HUES64 (cell line): ENCODE results near the gene TGM2.

Experiments used
- H3K27ac ChIP-seq: 2 replicates; pipeline ENCODE4 v1.7.0; 2013; ENCODE audit warnings: low read depth, low read length, inconsistent platforms
- H3K27me3 ChIP-seq: 2 replicates; pipeline ENCODE4 v1.6.1; 2013; ENCODE audit warnings: mild to moderate bottlenecking, low read length; ENCODE audit not compliant: insufficient read depth
- H3K36me3 ChIP-seq: 2 replicates; pipeline ENCODE4 v1.6.1; 2013; ENCODE audit warnings: mild to moderate bottlenecking, low read length; ENCODE audit not compliant: insufficient read depth
- H3K4me1 ChIP-seq: 2 replicates; pipeline ENCODE4 v1.6.1; 2013; ENCODE audit warnings: mild to moderate bottlenecking, low read length, moderate library complexity; ENCODE audit not compliant: insufficient read depth
- H3K4me3 ChIP-seq: 2 replicates; pipeline ENCODE4 v1.5.1; 2013; ENCODE audit warnings: mild to moderate bottlenecking, low read length, moderate library complexity
- H3K9ac ChIP-seq: 2 replicates; pipeline ENCODE4 v1.6.1; 2013; ENCODE audit warnings: mild to moderate bottlenecking, low read depth, low read length
- H3K9me3 ChIP-seq: 2 replicates; pipeline ENCODE4 v1.6.1; 2013; ENCODE audit warnings: low read depth, low read length; ENCODE audit not compliant: insufficient read depth
- WGBS: fragments of 150-250, 120-280 bp; methylation state at CpG from one replicate; pipeline ENCODE4 v1.1.7; 2013; ENCODE audit warnings: missing lambda C conversion rate; 5-methylcytosine and 5-hydroxymethylcytosine counted together

TGM2 gene

GRCh38 chr20:38167328-38167850, 2.3 kb upstream of the TGM2 start:
- H3K27ac ChIP-seq, result no peak overlapping the region
- no peaks in the 10 kb centered on the region for H3K36me3 ChIP-seq
- no peak overlapping the region for H3K9ac ChIP-seq
- WGBS, result 90% methylated on average over 8 of the region's 8 CpGs
- H3K9me3 ChIP-seq, result no peaks in the 10 kb centered on the region
- no peaks in the 10 kb centered on the region for H3K4me1 ChIP-seq
- H3K4me3 ChIP-seq, result no peak overlapping the region
- 0 out of 2 replicates have a peak, but pooled peaks cover 6% of the 10 kb centered on the region for H3K27me3 ChIP-seq

GRCh38 chr20:38166703-38167233, 1.7 kb upstream of the TGM2 start:
- no peak overlapping the region for H3K4me3 ChIP-seq
- no peak overlapping the region for H3K27ac ChIP-seq
- 87% methylated on average over 11 of the region's 11 CpGs for WGBS
- H3K27me3 ChIP-seq, result 0 out of 2 replicates have a peak, but pooled peaks cover 6% of the 10 kb centered on the region
- no peaks in the 10 kb centered on the region for H3K9me3 ChIP-seq
- H3K9ac ChIP-seq, result no peak overlapping the region
- H3K36me3 ChIP-seq, result no peaks in the 10 kb centered on the region
- no peaks in the 10 kb centered on the region for H3K4me1 ChIP-seq

GRCh38 chr20:38165966-38166702, 1.1 kb upstream of the TGM2 start:
- Histone ChIP-seq H3K4me3 (no peak overlapping the region), H3K9me3 (no peaks in the 10 kb centered on the region), H3K36me3 (no peaks in the 10 kb centered on the region), H3K27ac (no peak overlapping the region), H3K9ac (no peak overlapping the region), H3K27me3 (0 out of 2 replicates have a peak, but pooled peaks cover 6% of the 10 kb centered on the region), H3K4me1 (no peaks in the 10 kb centered on the region)
- WGBS, result 93% methylated on average over 11 of the region's 11 CpGs

- WGBS, result 72% methylated on average over 14 of the region's 14 CpGs
- Histone ChIP-seq H3K4me3 (peak overlapping the region; percentile 43), H3K27me3 (0 out of 2 replicates have a peak, but pooled peaks cover 6% of the 10 kb centered on the region), H3K9ac (0 out of 2 replicates have a peak overlapping the region, but pooled peaks have one; percentile 14), H3K27ac (no peak overlapping the region), H3K36me3 (no peaks in the 10 kb centered on the region), H3K4me1 (no peaks in the 10 kb centered on the region), H3K9me3 (no peaks in the 10 kb centered on the region)
Measured at GRCh38 chr20:38164624-38165088, 414 bp downstream of the TGM2 start.

GRCh38 chr20:38164069-38164468, 1.0 kb downstream of the TGM2 start:
- Histone ChIP-seq H3K27me3 (0 out of 2 replicates have a peak, but pooled peaks cover 6% of the 10 kb centered on the region), H3K27ac (no peak overlapping the region), H3K9ac (no peak overlapping the region), H3K4me3 (no peak overlapping the region), H3K36me3 (no peaks in the 10 kb centered on the region), H3K9me3 (no peaks in the 10 kb centered on the region), H3K4me1 (no peaks in the 10 kb centered on the region)
- 92% methylated on average over 5 of the region's 5 CpGs for WGBS

GRCh38 chr20:38162878-38163875, 1.9 kb downstream of the TGM2 start:
- Histone ChIP-seq H3K4me3 (no peak overlapping the region), H3K9ac (no peak overlapping the region), H3K27me3 (0 out of 2 replicates have a peak, but pooled peaks cover 6% of the 10 kb centered on the region), H3K9me3 (no peaks in the 10 kb centered on the region), H3K4me1 (no peaks in the 10 kb centered on the region), H3K36me3 (no peaks in the 10 kb centered on the region), H3K27ac (no peak overlapping the region)
- 75% methylated on average over 15 of the region's 15 CpGs for WGBS

GRCh38 chr20:38162149-38162548, 2.9 kb downstream of the TGM2 start:
- H3K36me3 ChIP-seq, result no peaks in the 10 kb centered on the region
- 100% methylated on average over 2 of the region's 2 CpGs for WGBS

GRCh38 chr20:38161412-38161774, 3.7 kb downstream of the TGM2 start:
- Histone ChIP-seq H3K27me3 (0 out of 2 replicates have a peak, but pooled peaks cover 6% of the 10 kb centered on the region), H3K4me1 (no peaks in the 10 kb centered on the region), H3K27ac (no peak overlapping the region)

More at GRCh38 chr20:38162149-38162548, 2.9 kb downstream of the TGM2 start:
- no peak overlapping the region for H3K27ac ChIP-seq
- H3K4me3 ChIP-seq, result no peak overlapping the region
- H3K27me3 ChIP-seq, result 0 out of 2 replicates have a peak, but pooled peaks cover 6% of the 10 kb centered on the region
- no peak overlapping the region for H3K9ac ChIP-seq
- H3K4me1 ChIP-seq, result no peaks in the 10 kb centered on the region
- H3K9me3 ChIP-seq, result no peaks in the 10 kb centered on the region

GRCh38 chr20:38159957-38160756, 4.9 kb downstream of the TGM2 start:
- no peaks in the 10 kb centered on the region for H3K9me3 ChIP-seq
- no peaks in the 10 kb centered on the region for H3K36me3 ChIP-seq
- H3K4me1 ChIP-seq, result no peaks in the 10 kb centered on the region
- H3K9ac ChIP-seq, result no peak overlapping the region
- no peak overlapping the region for H3K4me3 ChIP-seq
- 0 out of 2 replicates have a peak, but pooled peaks cover 6% of the 10 kb centered on the region for H3K27me3 ChIP-seq
- H3K27ac ChIP-seq, result no peak overlapping the region
- 87% methylated on average over 7 of the region's 7 CpGs for WGBS

More at GRCh38 chr20:38161412-38161774, 3.7 kb downstream of the TGM2 start:
- WGBS, result 92% methylated on average over 14 of the region's 14 CpGs
- Histone ChIP-seq H3K9ac (no peak overlapping the region), H3K4me3 (no peak overlapping the region), H3K36me3 (no peaks in the 10 kb centered on the region), H3K9me3 (no peaks in the 10 kb centered on the region)

- H3K4me1 ChIP-seq, result no peaks in the 10 kb centered on the region
- no peaks in the 10 kb centered on the region for H3K9me3 ChIP-seq
- no peak overlapping the region for H3K27ac ChIP-seq
- H3K27me3 ChIP-seq, result 0 out of 2 replicates have a peak, but pooled peaks cover 3% of the 10 kb centered on the region
- WGBS, result 89% methylated on average over 5 of the region's 5 CpGs
- H3K9ac ChIP-seq, result no peak overlapping the region
- H3K36me3 ChIP-seq, result no peaks in the 10 kb centered on the region
- H3K4me3 ChIP-seq, result no peak overlapping the region
Measured at GRCh38 chr20:38159566-38159956, 5.5 kb downstream of the TGM2 start.
